HepG2 (cell line): ENCODE results near the gene MLXIPL. TPM values are rescaled to one million over a fixed set of nuclear protein-coding genes. Genes with fewer than 3 reads are reported as not detected.

Source experiments
- ETV6 ChIP-seq: sonication (generic); formaldehyde crosslinking; conservative IDR thresholded peaks from 2 replicates; pipeline ENCODE4 v1.4.0; 2020; ENCODE audit warnings: missing genetic modification reagents
- FOXC1 ChIP-seq: sonication (generic); formaldehyde crosslinking; IDR thresholded peaks from 2 replicates; pipeline ENCODE4 v1.8.0; 2022; ENCODE audit warnings: mild to moderate bottlenecking, missing genetic modification reagents, borderline replicate concordance
- HINFP ChIP-seq: sonication (generic); formaldehyde crosslinking; IDR thresholded peaks from 2 replicates; pipeline ENCODE4 v1.4.0; 2020; ENCODE audit warnings: low read depth, mild to moderate bottlenecking, missing genetic modification reagents
- HOXA3 ChIP-seq: sonication (generic); formaldehyde crosslinking; IDR thresholded peaks from 2 replicates; pipeline ENCODE4 v1.5.0; 2020; ENCODE audit warnings: missing genetic modification reagents
- HOXA7 ChIP-seq: sonication (generic); formaldehyde crosslinking; IDR thresholded peaks from 2 replicates; pipeline ENCODE4 v1.8.1; 2022; ENCODE audit warnings: mild to moderate bottlenecking, missing genetic modification reagents, moderate library complexity
- JUND ChIP-seq: sonication (generic); formaldehyde crosslinking; IDR thresholded peaks from 2 replicates; pipeline ENCODE4 v1.8.0; 2022; ENCODE audit warnings: mild to moderate bottlenecking, missing genetic modification reagents
- NAIF1 ChIP-seq: sonication (generic); formaldehyde crosslinking; IDR thresholded peaks from 2 replicates; pipeline ENCODE4 v1.5.0; 2020; ENCODE audit warnings: mild to moderate bottlenecking, missing genetic modification reagents, borderline replicate concordance
- NR2F1 ChIP-seq, 2 experiments: fragments of 450-650 bp in 1 of 2; formaldehyde crosslinking in 1 of 2; IDR thresholded peaks; 2 replicates each; pipeline versions ENCODE4 v1.5.0 to v1.6.1; 2016 to 2020; ENCODE audit warnings: mild to moderate bottlenecking in 1 of 2, missing compliant biosample characterization in 1 of 2, missing genetic modification reagents in 1 of 2, moderate library complexity in 1 of 2
- ONECUT2 ChIP-seq: sonication (generic); formaldehyde crosslinking; IDR thresholded peaks from 2 replicates; pipeline ENCODE4 v1.4.0; 2020; ENCODE audit warnings: missing genetic modification reagents
- SMAD1 ChIP-seq: sonication (generic); formaldehyde crosslinking; IDR thresholded peaks from 2 replicates; pipeline ENCODE4 v1.4.0; 2020; ENCODE audit warnings: missing genetic modification reagents, low read depth, mild to moderate bottlenecking, borderline replicate concordance
- SRSF9 ChIP-seq: fragments of 200-400 bp; formaldehyde crosslinking; IDR thresholded peaks from 2 replicates; pipeline ENCODE4 v1.6.1; 2018; ENCODE audit warnings: borderline replicate concordance, mild to moderate bottlenecking, low read depth, low read length; ENCODE audit not compliant: insufficient read depth, poor library complexity, severe bottlenecking
- TOPORS ChIP-seq: sonication (generic); formaldehyde crosslinking; IDR thresholded peaks from 2 replicates; pipeline ENCODE4 v1.8.0; 2023; ENCODE audit warnings: mild to moderate bottlenecking, missing genetic modification reagents
- TRAFD1 ChIP-seq: sonication (generic); formaldehyde crosslinking; IDR thresholded peaks from 2 replicates; pipeline ENCODE4 v1.5.1; 2020; ENCODE audit warnings: missing genetic modification reagents, mild to moderate bottlenecking, borderline replicate concordance
- ZFP90 ChIP-seq: sonication (generic); formaldehyde crosslinking; IDR thresholded peaks from 2 replicates; pipeline ENCODE4 v1.8.0; 2022; ENCODE audit warnings: missing genetic modification reagents, mild to moderate bottlenecking, inconsistent platforms, borderline replicate concordance
- ZKSCAN5 ChIP-seq: sonication (generic); formaldehyde crosslinking; IDR thresholded peaks from 2 replicates; pipeline ENCODE4 v1.5.1; 2020; ENCODE audit warnings: mild to moderate bottlenecking, missing genetic modification reagents
- ZNF3 ChIP-seq: IDR thresholded peaks from 2 replicates; pipeline ENCODE4 v1.7.0; 2017; ENCODE audit warnings: inconsistent platforms
- ZNF597 ChIP-seq: sonication (generic); formaldehyde crosslinking; IDR thresholded peaks from 2 replicates; pipeline ENCODE4 v1.5.0; 2020; ENCODE audit warnings: missing genetic modification reagents
- ZNF639 ChIP-seq: conservative IDR thresholded peaks from 2 replicates; pipeline ENCODE4 v1.6.1; 2018; ENCODE audit warnings: missing genetic modification reagents
- ZUFSP ChIP-seq: sonication (generic); formaldehyde crosslinking; IDR thresholded peaks from 2 replicates; pipeline ENCODE4 v1.9.0; 2021; ENCODE audit warnings: missing genetic modification reagents, mild to moderate bottlenecking, borderline replicate concordance
- polyA plus RNA-seq, 8 experiments: library from polyadenylated mRNA; depleted of rRNA in 3 of 8; stranded (reverse) in 7 of 8; unstranded in 1 of 8; fragments of >200 nt; fragmentation: Illumina TruSeq in 4 of 8; extraction: Trizol in 4 of 8; gene quantifications; 2 replicates each; pipeline versions ENCODE4 v1.2.1 to v1.2.3, GENCODE V29; 2011 to 2016; ENCODE audit warnings: low read depth in 4 of 8, missing spikeins in 1 of 8, mixed read lengths in 1 of 8; ENCODE audit not compliant: insufficient read depth in 1 of 8
- total RNA-seq, 5 experiments: library from RNA; depleted of rRNA; stranded (reverse); fragments of >200 nt; fragmentation: Illumina TruSeq; extraction: Trizol; gene quantifications; 2 replicates each; pipeline ENCODE4 v1.2.3, GENCODE V29; 2016; ENCODE audit warnings: low read depth in 1 of 5

MLXIPL gene
- total and polyA plus RNA-seq, 2 of the 13 experiments (the other 11 are each of a cell fraction or from before 2014, with no cell fraction given) = 51.6 to 60.1 TPM

GRCh38 chr7:73557397-73558257 lies 66.7 kb downstream of the MLXIPL start, which contains the start of gene BCL7B (continued):
- TF ChIP-seq SRSF9 (no peak), NAIF1 (peak; percentile 77), SMAD1 (CRISPR knock-in tag) (peak; percentile 10; the same call in 1 of the 2 replicates), TRAFD1 (CRISPR knock-in tag) (no peak), ZFP90 (CRISPR knock-in tag) (peak; percentile 99), HOXA7 (CRISPR knock-in tag) (no peak), ZNF639 (CRISPR knock-in tag) (0 out of 2 replicates have a peak, but pooled peaks have one; percentile 7), ETV6 (CRISPR knock-in tag) (no peak; the same call in 1 of the 2 replicates), FOXC1 (CRISPR knock-in tag) (peak; percentile 98), HOXA3 (CRISPR knock-in tag) (peak; percentile 83), NR2F1 (CRISPR knock-in tag; IDR thresholded peaks at IDR 0.05) (peak; percentile 60 to 65; a peak in 3 of 4 replicates), ZKSCAN5 (no peak), ZNF3 (0 out of 2 replicates have a peak, but pooled peaks have one; percentile 31), ONECUT2 (CRISPR knock-in tag) (no peak; the same call in none of the 2 replicates), HINFP (peak; percentile 79), ZUFSP (CRISPR knock-in tag) (no peak), TOPORS (peak; percentile 84), JUND (CRISPR knock-in tag) (peak; percentile 62), ZNF597 (no peak)
